Stimulated activated CD8-positive, alpha-beta memory T cell treated with anti-CD3 and anti-CD28 coated beads, Interleukin-2, amount 100 ng/mL, for 48 hours (primary cell): ENCODE results near the gene EFHD1.
"Not testable (repeated sequence)": the region's sequence is repeated elsewhere in the genome, so short reads cannot be mapped to it uniquely, and the experiment has no call there.

Experiments
- DNase-seq, 2 donors: peaks; one replicate each; pipeline ENCODE4 v3.0.0-alpha.2; 2020; ENCODE audit warnings: low read depth in 2 of 2

EFHD1 gene

GRCh38 chr2:232649033-232649432 lies 15.6 kb downstream of the EFHD1 start:
- DNase-seq = no peak

- DNase-seq = no peak
These were observed 19.1 kb downstream of the EFHD1 start for GRCh38 chr2:232652505-232652851.

- DNase-seq = no peak
These were observed 20.0 kb downstream of the EFHD1 start for GRCh38 chr2:232653441-232653840.

DNA sequence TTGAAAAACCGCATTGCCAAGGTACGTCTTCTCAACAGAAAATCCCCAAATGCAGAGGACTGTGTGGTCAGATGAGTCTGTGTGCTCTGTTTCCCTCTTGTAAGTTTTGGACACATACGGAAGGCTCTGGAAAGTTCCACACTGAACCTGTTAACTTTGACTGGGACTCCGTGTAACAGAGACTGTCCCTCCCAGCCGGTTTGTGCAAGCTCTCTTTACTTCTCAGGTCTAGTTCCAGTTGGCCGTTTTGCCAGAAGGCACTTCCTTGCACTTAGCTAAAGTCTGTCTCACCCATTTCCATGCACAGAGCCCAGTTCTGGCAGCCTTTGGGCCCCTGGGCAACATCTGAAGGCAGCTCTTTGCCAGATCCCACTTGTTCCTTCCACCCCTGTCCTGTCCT lies 22.0 kb downstream of the EFHD1 start:
- no peak for DNase-seq

- no peak for DNase-seq
These were observed 24.9 kb downstream of the EFHD1 start for GRCh38 chr2:232658217-232658785.

GRCh38 chr2:232659359-232659758 lies 26.0 kb downstream of the EFHD1 start:
- DNase-seq = no peak

- no peak for DNase-seq
These were observed 29.3 kb downstream of the EFHD1 start for GRCh38 chr2:232662486-232663260.

GRCh38 chr2:232666051-232666805 lies 32.8 kb downstream of the EFHD1 start:
- DNase-seq = no peak

- no peak for DNase-seq
These were observed 34.7 kb downstream of the EFHD1 start for GRCh38 chr2:232667989-232668583.

- no peak for DNase-seq
These were observed 35.5 kb downstream of the EFHD1 start for GRCh38 chr2:232668805-232669444.

GRCh38 chr2:232672588-232672987 lies 39.2 kb downstream of the EFHD1 start:
- no peak for DNase-seq

DNA sequence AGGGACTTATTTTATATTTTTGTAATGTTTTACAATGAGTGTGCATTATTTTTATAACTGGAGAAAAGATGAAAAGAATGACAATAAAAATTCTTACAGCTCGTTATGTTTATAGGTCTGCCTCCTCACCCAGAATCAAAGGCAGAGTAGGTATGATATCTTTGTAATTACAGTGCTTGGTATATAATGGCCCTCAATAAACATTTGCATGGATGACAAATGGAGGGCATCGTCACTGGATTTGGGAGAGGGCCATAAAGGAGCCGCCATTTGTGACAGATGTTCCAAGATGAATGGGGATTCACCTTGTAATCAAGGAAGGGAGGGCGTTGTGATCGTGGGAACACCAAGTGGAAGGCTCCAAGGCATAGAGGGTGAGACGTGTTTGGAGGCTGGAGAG lies 41.1 kb downstream of the EFHD1 start:
- no peak for DNase-seq

GRCh38 chr2:232675381-232675780 lies 42.0 kb downstream of the EFHD1 start:
- DNase-seq = no peak

GRCh38 chr2:232680006-232680405 lies 46.6 kb downstream of the EFHD1 start:
- DNase-seq = no peak

- no peak for DNase-seq
These were observed 48.1 kb downstream of the EFHD1 start for GRCh38 chr2:232681527-232681926.

DNA sequence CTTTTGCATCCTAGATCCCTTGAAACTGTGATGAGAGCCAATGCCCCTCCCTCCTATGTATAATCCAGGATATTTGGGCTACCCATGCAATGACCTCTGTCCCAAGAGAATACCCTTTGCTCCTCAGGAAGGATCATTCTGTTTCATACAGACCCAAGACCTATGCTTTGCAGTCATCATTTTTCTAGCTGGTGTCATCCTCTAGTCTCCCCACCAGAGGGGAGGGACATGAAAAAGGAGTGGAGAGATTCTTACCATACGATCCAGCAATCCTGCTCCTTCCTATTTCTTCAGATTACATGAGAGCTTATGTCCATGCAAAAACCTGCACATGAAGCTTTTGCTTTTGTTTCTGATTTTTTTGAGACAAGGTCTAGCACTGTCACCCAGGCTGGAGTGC lies 50.0 kb downstream of the EFHD1 start:
- no peak for DNase-seq

- not testable (repeated sequence) for DNase-seq
These were observed 52.0 kb downstream of the EFHD1 start for GRCh38 chr2:232685391-232685790.

DNA sequence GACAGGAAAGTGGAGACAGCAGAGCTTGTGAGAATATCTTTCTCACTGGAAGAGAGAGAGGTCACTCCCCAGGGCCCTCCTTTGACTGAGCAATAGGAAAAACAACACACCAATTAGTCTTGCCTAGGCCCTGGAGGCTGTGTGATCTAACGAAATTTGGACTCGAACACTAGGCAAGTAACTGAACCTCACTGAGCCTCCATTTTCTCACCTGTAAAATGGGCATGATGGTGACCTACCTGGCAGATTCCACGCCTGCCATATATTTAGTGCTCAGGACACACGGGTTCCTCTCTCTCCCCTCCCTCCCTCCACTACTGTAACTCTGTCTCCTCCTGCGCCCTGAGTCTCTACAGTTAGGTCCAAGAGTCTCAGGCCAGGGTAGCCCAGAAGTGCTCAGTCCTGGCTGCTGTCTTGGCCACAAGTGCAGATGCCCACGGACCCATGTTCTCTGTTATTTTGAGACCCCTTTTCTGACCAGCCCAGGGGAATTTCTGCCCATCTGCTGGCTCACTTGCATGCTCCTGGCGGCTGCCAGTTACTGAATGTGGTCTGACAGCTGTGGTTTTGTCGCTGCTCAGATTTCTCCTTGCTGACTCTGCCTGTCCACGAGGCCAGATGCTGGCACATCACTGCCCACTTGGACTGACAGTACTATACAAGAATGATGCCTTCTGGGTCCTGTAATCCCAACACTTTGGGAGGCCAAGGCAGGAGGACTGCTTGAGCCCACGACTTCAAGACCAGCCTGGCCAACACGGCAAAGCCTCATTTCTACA lies 54.2 kb downstream of the EFHD1 start:
- no peak for DNase-seq

- DNase-seq = no peak
These were observed 54.8 kb downstream of the EFHD1 start for GRCh38 chr2:232688201-232688600.

GRCh38 chr2:232689152-232689910 lies 55.9 kb downstream of the EFHD1 start:
- DNase-seq = no peak

GRCh38 chr2:232691117-232691516 lies 57.7 kb downstream of the EFHD1 start:
- not testable (repeated sequence) for DNase-seq
